ENCODE results near the gene ANKRD11. TPM values are rescaled to one million over a fixed set of nuclear protein-coding genes. Genes with fewer than 3 reads are reported as not detected.
"Not testable (repeated sequence)": the region's sequence is repeated elsewhere in the genome, so short reads cannot be mapped to it uniquely, and the experiment has no call there.

Gene ANKRD11
- total and polyA plus RNA-seq, 9 donors = 52.1 to 188 (median 109) TPM

- no peaks in the 10 kb centered on the region for H3K9me3 ChIP-seq
- no peaks in the 10 kb centered on the region for H3K36me3 ChIP-seq
- intact Hi-C loops (cut with DNase I) = no loop called here
- H3K27ac ChIP-seq = no peak overlapping the region
- no peak for DNase-seq
- 91 to 94% (median 93%) methylated on average over 2 of the region's 2 CpGs for WGBS, 3 donors
- no peak overlapping the region for H3K4me3 ChIP-seq
- no peak for TF ChIP-seq POLR2A (IDR thresholded peaks at IDR 0.05)
- TF ChIP-seq CTCF (IDR thresholded peaks at IDR 0.05) = no peak
- no peak for TF ChIP-seq EP300 (IDR thresholded peaks at IDR 0.05)
- H3K4me1 ChIP-seq (ENCODE audit: insufficient read depth) = peaks cover 21% of the 10 kb centered on the region
- no peaks in the 10 kb centered on the region for H3K27me3 ChIP-seq
Observed at GRCh38 chr16:89455692-89456091, 34.7 kb downstream of the ANKRD11 start.

GRCh38 chr16:89455178-89455577, 35.2 kb downstream of the ANKRD11 start:
- no peak for DNase-seq
- TF ChIP-seq CTCF (IDR thresholded peaks at IDR 0.05) (no peak), EP300 (IDR thresholded peaks at IDR 0.05) (no peak), POLR2A (IDR thresholded peaks at IDR 0.05) (no peak)
- intact Hi-C loops (cut with DNase I) = no loop called here
- Histone ChIP-seq H3K4me1 (ENCODE audit: insufficient read depth) (peaks cover 19% of the 10 kb centered on the region), H3K27ac (no peak overlapping the region), H3K9me3 (no peaks in the 10 kb centered on the region), H3K27me3 (no peaks in the 10 kb centered on the region), H3K36me3 (no peaks in the 10 kb centered on the region), H3K4me3 (no peak overlapping the region)
- WGBS, 3 donors = 84 to 94% (median 93%) methylated on average over 2 of the region's 2 CpGs

GRCh38 chr16:89454378-89455125, 35.8 kb downstream of the ANKRD11 start:
- intact Hi-C loops (cut with DNase I); H3K9me3 ChIP-seq; H3K27ac ChIP-seq; H3K27me3 ChIP-seq; DNase-seq; H3K36me3 ChIP-seq; H3K4me3 ChIP-seq: not testable (repeated sequence)
- WGBS, 3 donors = 89 to 96% (median 93%) methylated on average over 3 of the region's 3 CpGs
- H3K4me1 ChIP-seq (ENCODE audit: insufficient read depth) = peaks cover 23% of the 10 kb centered on the region

- Histone ChIP-seq H3K27me3 (no peaks in the 10 kb centered on the region), H3K4me3 (no peak overlapping the region), H3K9me3 (no peaks in the 10 kb centered on the region), H3K4me1 (ENCODE audit: insufficient read depth) (peaks cover 20% of the 10 kb centered on the region), H3K27ac (no peak overlapping the region), H3K36me3 (no peaks in the 10 kb centered on the region)
- 55 to 62% (median 62%) methylated on average over 13 of the region's 13 CpGs for WGBS, 3 donors
- intact Hi-C loops (cut with DNase I) = no loop called here
- no peak for DNase-seq
- no peak for TF ChIP-seq EP300 (IDR thresholded peaks at IDR 0.05)
- no peak for TF ChIP-seq POLR2A (IDR thresholded peaks at IDR 0.05)
- no peak for TF ChIP-seq CTCF (IDR thresholded peaks at IDR 0.05)
Observed at GRCh38 chr16:89453501-89454321, 36.6 kb downstream of the ANKRD11 start.

- Histone ChIP-seq H3K4me1 (ENCODE audit: insufficient read depth) (peaks cover 19% of the 10 kb centered on the region), H3K27me3 (no peaks in the 10 kb centered on the region), H3K36me3 (no peaks in the 10 kb centered on the region), H3K9me3 (no peaks in the 10 kb centered on the region), H3K27ac (no peak overlapping the region), H3K4me3 (no peak overlapping the region)
- TF ChIP-seq POLR2A (IDR thresholded peaks at IDR 0.05) = no peak
- no peak for TF ChIP-seq EP300 (IDR thresholded peaks at IDR 0.05)
- TF ChIP-seq CTCF (IDR thresholded peaks at IDR 0.05) = no peak
- no peak for DNase-seq
- WGBS, 3 donors = 40 to 52% (median 47%) methylated on average over 7 of the region's 7 CpGs
- intact Hi-C loops (cut with DNase I) = no loop called here
Observed at GRCh38 chr16:89452925-89453324, 37.4 kb downstream of the ANKRD11 start.
